ENCODE results near the gene GRIK4.

Gene GRIK4

GRCh38 chr11:120599816-120600420, 88.4 kb downstream of the GRIK4 start:
- no peaks in the 10 kb centered on the region for H3K4me1 ChIP-seq (ENCODE audit: control insufficient read depth, insufficient read depth, low read length)
- H3K36me3 ChIP-seq (ENCODE audit: control insufficient read depth, insufficient read depth, low read length): no peaks in the 10 kb centered on the region
- no peaks in the 10 kb centered on the region for H3K27me3 ChIP-seq (ENCODE audit: control insufficient read depth, insufficient read depth, low read length)
- no peak overlapping the region for H3K9ac ChIP-seq (ENCODE audit: low read length)
- no peak overlapping the region for H3K4me3 ChIP-seq (ENCODE audit: low read length)
- no peak overlapping the region for H3K27ac ChIP-seq (ENCODE audit: low read depth, low read length)

GRCh38 chr11:120601536-120601935, 90.0 kb downstream of the GRIK4 start:
- Histone ChIP-seq H3K4me1 (ENCODE audit: control insufficient read depth, insufficient read depth, low read length) (no peaks in the 10 kb centered on the region), H3K4me3 (ENCODE audit: low read length) (no peak overlapping the region), H3K27me3 (ENCODE audit: control insufficient read depth, insufficient read depth, low read length) (no peaks in the 10 kb centered on the region), H3K9ac (ENCODE audit: low read length) (no peak overlapping the region), H3K36me3 (ENCODE audit: control insufficient read depth, insufficient read depth, low read length) (no peaks in the 10 kb centered on the region), H3K27ac (ENCODE audit: low read depth, low read length) (no peak overlapping the region)

- H3K27me3 ChIP-seq (ENCODE audit: control insufficient read depth, insufficient read depth, low read length): no peaks in the 10 kb centered on the region
- H3K4me1 ChIP-seq (ENCODE audit: control insufficient read depth, insufficient read depth, low read length): no peaks in the 10 kb centered on the region
- no peak overlapping the region for H3K4me3 ChIP-seq (ENCODE audit: low read length)
- no peaks in the 10 kb centered on the region for H3K36me3 ChIP-seq (ENCODE audit: control insufficient read depth, insufficient read depth, low read length)
- H3K9ac ChIP-seq (ENCODE audit: low read length): no peak overlapping the region
- H3K27ac ChIP-seq (ENCODE audit: low read depth, low read length): no peak overlapping the region
Observed at GRCh38 chr11:120603071-120603470, 91.5 kb downstream of the GRIK4 start.

GRCh38 chr11:120605469-120605868, 93.9 kb downstream of the GRIK4 start:
- no peak overlapping the region for H3K9ac ChIP-seq (ENCODE audit: low read length)

GRCh38 chr11:120606211-120607010, 94.9 kb downstream of the GRIK4 start:
- Histone ChIP-seq H3K27ac (ENCODE audit: low read depth, low read length) (no peak overlapping the region), H3K27me3 (ENCODE audit: control insufficient read depth, insufficient read depth, low read length) (no peaks in the 10 kb centered on the region), H3K36me3 (ENCODE audit: control insufficient read depth, insufficient read depth, low read length) (no peaks in the 10 kb centered on the region), H3K9ac (ENCODE audit: low read length) (no peak overlapping the region), H3K4me3 (ENCODE audit: low read length) (no peak overlapping the region), H3K4me1 (ENCODE audit: control insufficient read depth, insufficient read depth, low read length) (no peaks in the 10 kb centered on the region)

More at GRCh38 chr11:120605469-120605868, 93.9 kb downstream of the GRIK4 start:
- H3K4me3 ChIP-seq (ENCODE audit: low read length): no peak overlapping the region
- no peaks in the 10 kb centered on the region for H3K27me3 ChIP-seq (ENCODE audit: control insufficient read depth, insufficient read depth, low read length)
- no peak overlapping the region for H3K27ac ChIP-seq (ENCODE audit: low read depth, low read length)
- H3K4me1 ChIP-seq (ENCODE audit: control insufficient read depth, insufficient read depth, low read length): no peaks in the 10 kb centered on the region
- H3K36me3 ChIP-seq (ENCODE audit: control insufficient read depth, insufficient read depth, low read length): no peaks in the 10 kb centered on the region

- no peaks in the 10 kb centered on the region for H3K4me1 ChIP-seq (ENCODE audit: control insufficient read depth, insufficient read depth, low read length)
- no peak overlapping the region for H3K9ac ChIP-seq (ENCODE audit: low read length)
- no peak overlapping the region for H3K27ac ChIP-seq (ENCODE audit: low read depth, low read length)
- H3K27me3 ChIP-seq (ENCODE audit: control insufficient read depth, insufficient read depth, low read length): no peaks in the 10 kb centered on the region
- no peaks in the 10 kb centered on the region for H3K36me3 ChIP-seq (ENCODE audit: control insufficient read depth, insufficient read depth, low read length)
- H3K4me3 ChIP-seq (ENCODE audit: low read length): no peak overlapping the region
Observed at GRCh38 chr11:120608061-120608460, 96.5 kb downstream of the GRIK4 start.

GRCh38 chr11:120608760-120609211, 97.2 kb downstream of the GRIK4 start:
- Histone ChIP-seq H3K27me3 (ENCODE audit: control insufficient read depth, insufficient read depth, low read length) (no peaks in the 10 kb centered on the region), H3K36me3 (ENCODE audit: control insufficient read depth, insufficient read depth, low read length) (no peaks in the 10 kb centered on the region), H3K4me3 (ENCODE audit: low read length) (no peak overlapping the region), H3K4me1 (ENCODE audit: control insufficient read depth, insufficient read depth, low read length) (no peaks in the 10 kb centered on the region), H3K27ac (ENCODE audit: low read depth, low read length) (no peak overlapping the region), H3K9ac (ENCODE audit: low read length) (no peak overlapping the region)

GRCh38 chr11:120610111-120610510, 98.6 kb downstream of the GRIK4 start:
- H3K27me3 ChIP-seq (ENCODE audit: control insufficient read depth, insufficient read depth, low read length): no peaks in the 10 kb centered on the region
- no peaks in the 10 kb centered on the region for H3K36me3 ChIP-seq (ENCODE audit: control insufficient read depth, insufficient read depth, low read length)
- H3K4me3 ChIP-seq (ENCODE audit: low read length): no peak overlapping the region
- no peak overlapping the region for H3K27ac ChIP-seq (ENCODE audit: low read depth, low read length)
- no peaks in the 10 kb centered on the region for H3K4me1 ChIP-seq (ENCODE audit: control insufficient read depth, insufficient read depth, low read length)
- H3K9ac ChIP-seq (ENCODE audit: low read length): no peak overlapping the region

- no peaks in the 10 kb centered on the region for H3K36me3 ChIP-seq (ENCODE audit: control insufficient read depth, insufficient read depth, low read length)
- no peak overlapping the region for H3K4me3 ChIP-seq (ENCODE audit: low read length)
- H3K4me1 ChIP-seq (ENCODE audit: control insufficient read depth, insufficient read depth, low read length): no peaks in the 10 kb centered on the region
- no peak overlapping the region for H3K27ac ChIP-seq (ENCODE audit: low read depth, low read length)
- no peaks in the 10 kb centered on the region for H3K27me3 ChIP-seq (ENCODE audit: control insufficient read depth, insufficient read depth, low read length)
- no peak overlapping the region for H3K9ac ChIP-seq (ENCODE audit: low read length)
Observed at GRCh38 chr11:120611581-120611980, 100.0 kb downstream of the GRIK4 start.

GRCh38 chr11:120612513-120613263, 101.1 kb downstream of the GRIK4 start:
- H3K27ac ChIP-seq (ENCODE audit: low read depth, low read length): no peak overlapping the region

GRCh38 chr11:120613264-120614226, 102.0 kb downstream of the GRIK4 start:
- H3K27me3 ChIP-seq (ENCODE audit: control insufficient read depth, insufficient read depth, low read length): no peaks in the 10 kb centered on the region
- no peak overlapping the region for H3K27ac ChIP-seq (ENCODE audit: low read depth, low read length)
- H3K4me3 ChIP-seq (ENCODE audit: low read length): no peak overlapping the region
- no peaks in the 10 kb centered on the region for H3K4me1 ChIP-seq (ENCODE audit: control insufficient read depth, insufficient read depth, low read length)
- no peaks in the 10 kb centered on the region for H3K36me3 ChIP-seq (ENCODE audit: control insufficient read depth, insufficient read depth, low read length)
- H3K9ac ChIP-seq (ENCODE audit: low read length): no peak overlapping the region

More at GRCh38 chr11:120612513-120613263, 101.1 kb downstream of the GRIK4 start:
- no peaks in the 10 kb centered on the region for H3K36me3 ChIP-seq (ENCODE audit: control insufficient read depth, insufficient read depth, low read length)
- H3K4me3 ChIP-seq (ENCODE audit: low read length): no peak overlapping the region
- no peaks in the 10 kb centered on the region for H3K4me1 ChIP-seq (ENCODE audit: control insufficient read depth, insufficient read depth, low read length)
- H3K9ac ChIP-seq (ENCODE audit: low read length): no peak overlapping the region
- no peaks in the 10 kb centered on the region for H3K27me3 ChIP-seq (ENCODE audit: control insufficient read depth, insufficient read depth, low read length)
